ENCODE results near the gene CDH24. TPM values are rescaled to one million over a fixed set of nuclear protein-coding genes. Genes with fewer than 3 reads are reported as not detected.

CDH24 gene
- total and polyA plus RNA-seq, 2 of the 13 experiments (the other 11 are each of a cell fraction or from before 2014, with no cell fraction given) = 0.69 to 0.99 TPM

GRCh38 chr14:23095196-23096108 lies 38.1 kb upstream of the CDH24 start, which contains the start of gene C14orf119 (continued):
- TF ChIP-seq USF2 (IDR thresholded peaks at IDR 0.05; ENCODE audit: low read depth, low read length) = no peak
- peak; percentile 35; the same call in 1 of the 2 replicates for TF ChIP-seq USF2 (CRISPR knock-in tag; IDR thresholded peaks at IDR 0.05; ENCODE audit: borderline replicate concordance)
- peak; percentile 70; the same call in 1 of the 2 replicates for TF ChIP-seq ZNF343 (CRISPR knock-in tag; IDR thresholded peaks at IDR 0.05)
- peak; percentile 98 for TF ChIP-seq ELF4 (CRISPR knock-in tag; IDR thresholded peaks at IDR 0.05; ENCODE audit: borderline replicate concordance)
- TF ChIP-seq GPN1 (CRISPR knock-in tag; IDR thresholded peaks at IDR 0.05; ENCODE audit: borderline replicate concordance) = no peak; the same call in 1 of the 2 replicates
- TF ChIP-seq ZBTB49 (CRISPR knock-in tag; IDR thresholded peaks at IDR 0.05; ENCODE audit: borderline replicate concordance) = peak; percentile 23; the same call in 1 of the 2 replicates
- peak; percentile 30; the same call in 1 of the 2 replicates for TF ChIP-seq ZNF274 (CRISPR knock-in tag; IDR thresholded peaks at IDR 0.05)
- TF ChIP-seq ZNF704 (CRISPR knock-in tag; IDR thresholded peaks at IDR 0.05; ENCODE audit: borderline replicate concordance) = peak; percentile 48
- TF ChIP-seq SNRNP70 (IDR thresholded peaks at IDR 0.05; ENCODE audit: low read depth, low read length) = no peak
- peak; percentile 21; the same call in 1 of the 2 replicates for TF ChIP-seq ZNF230 (CRISPR knock-in tag; IDR thresholded peaks at IDR 0.05)
- TF ChIP-seq ATF5 (CRISPR knock-in tag; IDR thresholded peaks at IDR 0.05; ENCODE audit: low read depth) = no peak
- peak; percentile 68 for TF ChIP-seq HOMEZ (CRISPR knock-in tag; IDR thresholded peaks at IDR 0.05; ENCODE audit: low read depth)
- peak; percentile 87; the same call in 1 of the 2 replicates for TF ChIP-seq GLI4 (CRISPR knock-in tag; IDR thresholded peaks at IDR 0.05; ENCODE audit: borderline replicate concordance)
- TF ChIP-seq KMT2B (CRISPR knock-in tag; IDR thresholded peaks at IDR 0.05) = peak; percentile 68; the same call in 1 of the 2 replicates
- no peak for TF ChIP-seq SMARCC2 (IDR thresholded peaks at IDR 0.05)
- peak; percentile 79 for TF ChIP-seq SIX4 (CRISPR knock-in tag; IDR thresholded peaks at IDR 0.05)
- TF ChIP-seq ZNF777 (CRISPR knock-in tag; IDR thresholded peaks at IDR 0.05) = peak; percentile 66
- peak; percentile 90 for TF ChIP-seq ZNF740 (CRISPR knock-in tag; IDR thresholded peaks at IDR 0.05)
- no peak; the same call in 1 of the 2 replicates for TF ChIP-seq ZSCAN25 (CRISPR knock-in tag; IDR thresholded peaks at IDR 0.05)
- TF ChIP-seq STAT5B (CRISPR knock-in tag; IDR thresholded peaks at IDR 0.05) = peak; percentile 39; the same call in 1 of the 2 replicates
